HG02943 (cell line): Measurements from ENCODE around the gene TRMT6.

Experiments used
- ATAC-seq: cut with Tn5 transposase; IDR thresholded peaks from one replicate; pipeline ENCODE4 v1.9.1; 2021; ENCODE audit warnings: mild to moderate bottlenecking, low read depth, moderate library complexity; ENCODE audit not compliant: unreplicated experiment

The TRMT6 gene

DNA sequence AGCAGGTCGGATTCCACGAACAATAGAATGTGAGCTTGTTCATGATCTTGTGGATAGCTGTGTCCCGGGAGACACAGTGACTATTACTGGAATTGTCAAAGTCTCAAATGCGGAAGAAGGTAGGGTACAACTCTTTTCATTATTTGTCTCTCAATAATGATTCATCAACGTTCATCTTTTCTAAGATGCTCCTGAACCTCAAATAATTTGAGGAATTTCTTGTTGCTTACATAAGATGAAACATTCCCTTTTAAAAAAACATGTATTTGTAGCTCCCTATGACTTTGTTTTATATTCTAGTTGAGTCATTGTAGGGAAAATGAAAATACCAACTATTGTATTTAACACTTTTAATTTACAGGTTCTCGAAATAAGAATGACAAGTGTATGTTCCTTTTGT is 17.1 kb upstream of the TRMT6 start:
- no peak for ATAC-seq

DNA sequence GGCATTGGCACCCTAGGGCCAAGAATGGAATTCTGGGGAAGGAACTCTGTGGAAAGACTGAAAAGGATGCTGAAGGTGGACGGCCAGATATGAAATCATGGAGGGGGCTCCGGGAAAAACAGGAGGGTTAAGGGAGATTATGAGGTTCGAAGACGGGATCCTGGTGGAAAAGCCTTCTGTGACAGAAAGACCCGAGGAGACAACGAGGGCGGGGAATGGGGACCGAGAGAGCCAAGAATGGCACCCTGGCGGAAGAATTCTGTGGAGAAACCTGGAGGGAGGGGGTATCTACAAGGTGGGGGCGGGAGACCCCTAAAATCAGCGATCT is 426 bp downstream of the TRMT6 start:
- no peak for ATAC-seq

DNA sequence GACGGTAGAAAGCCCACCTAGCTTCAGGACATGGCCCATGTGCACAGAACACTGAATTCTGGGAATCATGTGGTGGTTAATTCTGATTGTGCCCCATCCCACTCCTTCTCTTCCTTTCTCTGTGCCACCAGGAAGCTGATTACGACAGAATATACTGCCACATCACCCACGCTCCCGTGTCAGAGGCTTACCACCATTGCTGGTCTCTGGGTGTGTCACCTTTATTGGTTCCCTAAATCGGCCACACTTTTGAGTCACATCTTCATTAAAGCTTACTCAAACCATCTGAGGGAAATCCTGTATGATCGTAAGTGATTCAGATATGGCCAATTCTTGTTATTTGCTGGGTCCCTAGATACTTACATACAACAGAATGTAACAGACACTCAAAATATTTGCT is 3.1 kb downstream of the TRMT6 start:
- ATAC-seq, result no peak

DNA sequence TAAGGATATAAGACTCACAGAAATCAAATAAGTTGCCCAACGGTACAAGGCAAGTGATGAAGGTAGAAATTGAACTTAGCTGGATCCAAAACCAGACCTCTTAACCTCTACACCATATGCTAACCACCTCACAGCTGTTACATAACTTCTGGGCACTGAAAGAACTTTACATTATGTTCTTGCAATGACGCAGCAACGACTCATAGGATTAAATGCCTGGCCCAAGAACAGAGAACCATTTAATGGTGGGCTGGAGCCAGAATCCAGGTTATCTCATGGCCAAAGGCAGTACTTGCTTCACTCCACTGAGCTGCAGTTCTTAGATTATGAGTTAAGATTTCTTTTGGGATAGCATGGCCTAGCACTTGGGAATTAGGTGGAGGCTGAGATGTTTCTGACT is 4.4 kb downstream of the TRMT6 start:
- no peak for ATAC-seq

DNA sequence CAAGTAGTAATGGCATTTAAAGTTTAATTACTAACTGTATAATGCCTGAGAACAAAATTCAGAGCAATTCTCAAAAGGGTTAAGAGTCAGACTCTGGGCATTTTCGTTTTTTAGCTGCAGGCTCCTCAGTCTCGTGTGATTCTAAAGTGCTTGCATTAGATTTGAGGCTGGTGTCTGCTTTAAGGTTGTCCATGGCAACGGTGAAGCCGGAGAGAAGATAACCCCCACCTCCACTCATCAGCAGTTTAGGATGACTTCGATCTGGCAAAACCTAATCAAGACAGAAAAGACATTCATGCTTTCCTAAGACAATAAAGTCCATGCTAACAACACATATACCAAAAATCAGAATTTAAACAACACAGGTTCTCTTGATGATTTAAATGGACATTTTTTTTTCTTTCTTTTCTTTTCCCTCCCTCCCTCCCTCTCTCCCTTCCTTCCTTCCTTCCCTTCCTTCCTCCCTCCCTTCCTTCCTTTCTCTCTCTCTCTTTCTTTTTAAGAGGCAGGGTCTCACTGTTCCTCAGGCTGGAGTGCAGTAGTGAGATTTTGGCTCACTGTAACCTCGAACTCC is 11.8 kb downstream of the TRMT6 start:
- no peak for ATAC-seq

DNA sequence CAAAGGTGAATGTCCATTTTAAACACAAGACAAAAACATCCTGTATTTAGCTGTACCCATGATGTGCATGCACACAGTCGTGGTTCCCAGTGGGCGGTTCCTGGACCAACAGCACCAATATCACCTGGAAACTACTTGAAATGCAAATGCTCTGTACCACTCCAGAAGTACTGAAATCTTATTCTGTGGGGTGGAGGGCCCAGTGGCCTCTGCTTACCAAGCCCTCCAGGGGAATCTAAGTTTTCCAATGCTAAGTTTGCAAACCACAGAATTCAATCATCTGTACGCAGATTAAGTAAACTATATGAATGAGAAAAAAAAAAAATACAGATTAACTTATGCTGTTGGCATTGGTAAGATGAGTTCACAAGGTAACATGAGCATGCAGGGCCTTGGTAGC is 14.1 kb downstream of the TRMT6 start:
- no peak for ATAC-seq

DNA sequence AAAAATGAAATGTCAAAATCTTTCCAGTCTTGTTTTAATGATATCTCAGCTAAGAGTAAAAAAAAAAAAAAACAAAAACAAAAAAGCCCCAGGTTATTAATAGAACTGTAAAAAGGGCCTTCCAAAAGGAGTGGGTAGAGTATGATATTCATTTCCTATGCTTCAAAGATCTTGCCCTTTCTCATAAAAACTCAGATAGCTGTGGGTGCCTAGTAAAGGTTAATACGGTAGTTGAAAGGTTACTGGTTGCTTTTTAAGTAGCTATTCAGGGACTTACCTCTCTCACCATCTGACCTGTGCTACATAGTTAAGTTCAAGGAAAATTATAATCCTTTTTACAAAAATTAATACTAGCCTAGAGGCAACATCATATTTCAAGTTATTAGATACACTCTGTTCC is 14.9 kb downstream of the TRMT6 start:
- ATAC-seq, result no peak

DNA sequence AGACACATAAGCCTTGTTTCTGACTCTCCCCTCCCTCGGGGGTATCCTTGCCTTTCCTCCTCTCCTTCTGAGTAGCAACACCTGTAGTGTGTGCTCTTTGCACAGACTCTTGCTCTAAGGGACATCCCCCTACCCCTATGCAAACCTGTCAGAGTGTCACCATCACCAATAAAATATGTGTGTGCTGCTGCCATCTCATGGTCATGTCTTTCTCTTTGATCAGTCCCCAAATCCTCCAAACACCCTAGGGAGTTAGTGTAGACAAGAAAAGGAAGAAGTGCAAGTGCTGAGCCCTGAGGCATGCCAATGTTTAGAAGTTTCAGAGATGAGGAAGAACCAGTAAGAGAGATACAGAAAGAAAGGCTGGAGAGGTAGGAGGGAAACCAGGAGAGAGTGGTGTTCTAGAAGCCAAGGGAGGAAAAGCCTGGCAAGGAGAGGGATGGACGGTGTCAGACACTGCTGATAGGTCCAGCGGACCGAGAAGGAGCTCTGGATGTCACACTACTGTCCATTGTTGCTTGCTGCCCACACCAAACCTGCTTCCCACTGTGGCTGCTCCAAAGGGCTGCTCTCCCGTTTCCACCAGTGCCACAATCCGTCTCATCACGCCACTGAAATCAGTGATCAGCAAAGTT is 16.4 kb downstream of the TRMT6 start:
- ATAC-seq, result no peak

DNA sequence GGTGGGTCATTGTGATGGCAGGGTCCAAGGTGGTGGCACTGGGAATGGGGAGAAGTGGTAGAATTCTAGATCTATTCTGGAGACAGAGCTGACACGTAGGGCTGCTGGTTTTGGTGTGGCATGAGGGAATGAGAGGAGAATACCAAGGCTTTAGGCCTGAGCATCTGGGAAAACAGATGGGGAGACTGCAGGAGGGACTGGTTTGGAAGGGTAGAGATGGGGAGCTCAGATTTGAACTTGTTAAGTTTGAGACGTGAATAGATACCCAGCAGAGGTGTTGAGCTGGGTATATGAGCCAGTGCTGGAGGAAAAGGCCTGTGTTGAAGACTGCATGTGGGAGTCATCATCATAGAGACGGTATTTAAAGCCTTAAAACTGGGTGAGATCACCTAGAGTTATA is 17.5 kb downstream of the TRMT6 start:
- no peak for ATAC-seq

DNA sequence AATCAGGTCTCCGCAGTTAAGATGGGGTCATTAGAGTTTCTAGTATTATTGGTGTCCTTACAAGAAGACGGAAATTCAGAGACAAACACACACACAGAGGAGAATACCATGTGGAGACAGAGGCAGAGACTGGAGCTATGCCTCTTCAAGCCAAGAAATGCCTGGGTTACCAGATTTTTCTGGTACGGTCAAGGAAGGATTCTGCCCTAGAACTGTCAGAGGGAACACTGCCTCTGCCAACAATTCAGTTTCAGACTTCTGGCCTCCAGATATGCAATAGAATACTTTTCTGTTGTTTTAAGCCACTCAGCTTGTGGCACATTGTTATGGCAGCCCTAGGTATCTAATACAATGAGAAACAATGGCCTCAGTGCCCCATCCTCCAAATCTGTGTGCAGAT is 18.9 kb downstream of the TRMT6 start:
- no peak for ATAC-seq

DNA sequence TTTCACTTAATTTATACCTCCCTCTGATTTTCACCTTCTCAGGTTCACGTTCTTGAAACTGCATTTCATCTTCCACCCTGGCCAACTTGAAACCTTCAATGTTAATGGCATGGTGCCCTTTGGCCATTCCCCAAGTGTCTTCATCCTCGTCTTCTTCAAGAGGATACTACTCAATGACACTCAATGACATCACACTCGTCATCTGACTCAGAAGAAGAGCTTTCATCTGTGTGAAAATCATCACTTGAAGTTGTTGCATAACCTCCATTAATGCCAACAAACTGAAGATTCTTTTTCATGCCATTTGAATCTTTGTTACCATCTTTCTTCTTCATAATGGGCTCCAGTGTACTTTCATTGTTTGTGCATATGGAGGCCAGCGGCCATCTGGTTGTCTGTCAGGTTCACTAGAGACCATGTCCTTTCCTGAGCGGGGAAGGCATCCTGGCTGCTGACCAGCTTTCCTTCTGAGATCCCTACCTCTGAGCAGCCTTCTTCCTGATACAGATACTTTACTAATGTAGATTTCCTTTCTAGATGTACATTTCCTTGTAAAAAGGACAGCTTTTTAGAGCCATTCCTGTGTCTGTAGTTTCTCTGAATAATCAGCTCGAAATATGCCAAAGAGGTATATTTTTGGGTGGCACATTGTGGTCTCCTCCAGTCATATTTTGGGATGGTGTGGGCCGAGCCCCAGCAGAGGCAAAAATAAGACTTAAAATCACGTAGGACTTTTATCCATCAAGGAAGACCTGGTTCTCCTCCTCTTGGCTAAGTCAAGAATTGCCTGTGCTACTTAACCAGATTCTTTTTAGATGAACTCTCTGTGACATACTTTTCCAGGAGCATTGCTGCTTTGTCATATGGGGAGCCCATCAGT is 21.3 kb downstream of the TRMT6 start:
- no peak for ATAC-seq

DNA sequence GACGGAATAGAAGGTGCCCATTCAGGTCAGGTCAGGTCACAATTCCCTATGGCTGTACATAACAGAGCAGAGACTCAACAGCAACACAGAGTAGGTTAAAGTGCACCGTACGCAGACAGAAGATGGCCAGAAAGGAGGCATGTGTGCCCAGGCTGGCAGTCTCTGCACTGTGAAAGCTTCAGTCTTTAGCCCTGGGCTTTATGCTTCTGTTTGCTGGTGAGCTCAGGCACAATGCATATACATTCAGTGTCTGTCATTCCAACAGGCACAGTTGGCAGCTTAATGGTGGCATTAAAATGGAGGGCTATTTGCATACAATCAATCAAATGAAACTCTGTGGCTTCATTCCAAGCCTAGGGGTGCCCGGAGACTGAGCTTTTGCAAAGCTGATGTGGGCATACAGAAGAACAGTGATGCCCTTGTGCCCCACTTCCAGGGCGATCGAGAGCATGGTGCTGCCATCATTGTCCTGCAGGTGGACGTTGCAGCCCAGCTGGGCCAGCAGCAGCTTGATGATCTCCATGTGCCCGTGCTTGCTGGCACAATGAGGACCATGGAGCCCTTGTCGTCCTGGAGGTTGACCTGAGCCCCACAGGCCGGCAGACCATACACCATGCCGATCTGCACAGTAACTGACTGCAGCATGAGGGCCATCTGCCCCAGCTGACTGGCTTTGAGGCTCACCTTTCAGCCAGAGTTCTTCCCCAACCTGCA is 22.4 kb downstream of the TRMT6 start:
- ATAC-seq, result no peak

DNA sequence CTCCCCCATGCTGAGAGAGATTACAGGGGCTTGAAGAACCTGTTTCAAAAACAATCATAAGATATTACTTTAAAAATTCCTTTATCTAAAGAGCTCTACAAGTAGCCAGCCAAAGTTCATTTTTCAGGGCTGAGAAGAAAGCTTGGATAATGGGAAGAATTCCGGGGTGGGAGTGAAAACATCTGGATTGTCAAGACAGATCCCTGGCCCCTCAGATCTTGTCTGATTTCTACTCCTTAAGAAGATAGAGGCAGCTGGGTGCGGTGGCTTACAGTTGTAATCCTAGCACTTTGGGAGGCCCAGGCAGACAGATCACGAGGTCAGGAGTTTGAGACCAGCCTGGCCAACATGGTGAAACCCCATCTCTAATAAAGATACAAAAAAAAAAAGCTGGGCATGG is 24.8 kb downstream of the TRMT6 start:
- ATAC-seq, result no peak

DNA sequence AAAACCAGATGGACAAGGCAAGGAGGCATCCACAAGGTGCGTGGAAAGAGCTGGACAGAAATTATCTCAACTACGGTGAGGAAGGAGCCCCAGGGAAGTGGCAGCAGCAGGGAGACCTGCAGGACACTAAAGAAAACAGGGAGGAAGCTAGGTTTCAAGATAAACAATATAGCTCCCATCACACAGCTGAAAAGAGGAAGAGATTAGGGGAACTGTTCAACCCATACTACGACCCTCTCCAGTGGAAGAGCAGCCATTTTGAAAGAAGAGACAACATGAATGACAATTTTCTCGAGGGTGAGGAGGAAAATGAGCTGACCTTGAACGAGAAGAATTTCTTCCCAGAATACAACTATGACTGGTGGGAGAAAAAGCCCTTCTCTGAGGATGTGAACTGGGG is 26.8 kb downstream of the TRMT6 start:
- ATAC-seq, result no peak

DNA sequence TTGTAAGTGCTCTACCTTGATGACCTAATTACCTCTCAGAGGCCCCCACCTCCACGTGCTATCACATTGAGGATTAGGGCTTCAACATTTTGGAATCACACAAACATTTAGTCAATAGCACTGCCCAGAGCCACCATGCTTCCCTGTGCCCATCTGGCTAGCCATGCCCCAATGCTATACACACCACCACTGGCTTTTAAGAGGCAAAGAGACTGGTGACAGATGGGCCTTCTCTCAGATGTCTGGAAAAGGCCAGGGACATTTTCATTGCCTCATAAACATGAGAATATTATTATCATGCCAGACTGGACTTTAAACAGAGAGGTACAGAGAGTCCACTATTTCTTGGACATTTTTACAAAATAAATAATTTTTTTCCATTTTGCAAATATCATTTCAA is 29.8 kb downstream of the TRMT6 start:
- ATAC-seq, result no peak

DNA sequence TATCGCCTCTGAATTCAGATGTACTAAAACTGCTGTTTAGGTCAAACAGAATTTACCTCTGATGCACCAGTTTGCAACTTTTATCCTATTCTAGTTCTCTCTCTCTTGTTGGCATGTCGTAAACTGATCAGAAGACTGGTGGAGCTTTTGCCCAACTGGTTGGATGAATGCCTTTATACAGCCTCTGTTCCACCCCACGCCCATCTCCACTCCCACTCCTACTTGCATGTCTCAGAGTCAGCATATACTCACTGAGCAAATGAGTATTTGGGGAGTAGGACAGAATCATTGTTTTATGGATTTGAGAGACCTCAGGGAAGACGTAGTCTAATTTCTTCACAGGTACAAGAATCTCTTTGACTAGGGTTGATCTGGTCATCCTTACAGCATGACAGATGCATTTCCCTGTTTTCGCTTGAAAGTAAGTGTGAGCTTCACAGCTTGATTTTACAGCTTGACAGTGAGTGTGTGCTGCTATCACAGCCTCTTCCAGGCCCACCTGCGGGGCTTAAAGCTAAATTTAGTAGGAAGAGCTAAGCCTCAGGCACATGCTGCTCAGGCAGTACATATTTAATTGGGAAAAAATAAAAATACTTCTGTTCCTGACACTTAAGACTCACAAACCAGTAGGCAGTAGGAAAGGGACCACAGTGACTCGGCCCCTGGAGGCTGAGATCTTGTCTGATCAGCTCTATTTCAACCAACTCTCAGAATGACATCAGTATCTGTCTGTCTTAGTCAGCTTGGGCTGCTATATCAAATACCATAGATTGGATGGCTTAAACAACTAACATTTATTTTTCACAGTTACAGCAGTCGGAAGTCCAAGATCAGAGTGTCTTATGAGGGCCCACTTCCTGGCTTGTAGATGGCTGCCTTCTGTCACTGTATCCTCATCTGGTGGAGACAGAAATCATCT is 30.4 kb downstream of the TRMT6 start:
- ATAC-seq, result no peak

DNA sequence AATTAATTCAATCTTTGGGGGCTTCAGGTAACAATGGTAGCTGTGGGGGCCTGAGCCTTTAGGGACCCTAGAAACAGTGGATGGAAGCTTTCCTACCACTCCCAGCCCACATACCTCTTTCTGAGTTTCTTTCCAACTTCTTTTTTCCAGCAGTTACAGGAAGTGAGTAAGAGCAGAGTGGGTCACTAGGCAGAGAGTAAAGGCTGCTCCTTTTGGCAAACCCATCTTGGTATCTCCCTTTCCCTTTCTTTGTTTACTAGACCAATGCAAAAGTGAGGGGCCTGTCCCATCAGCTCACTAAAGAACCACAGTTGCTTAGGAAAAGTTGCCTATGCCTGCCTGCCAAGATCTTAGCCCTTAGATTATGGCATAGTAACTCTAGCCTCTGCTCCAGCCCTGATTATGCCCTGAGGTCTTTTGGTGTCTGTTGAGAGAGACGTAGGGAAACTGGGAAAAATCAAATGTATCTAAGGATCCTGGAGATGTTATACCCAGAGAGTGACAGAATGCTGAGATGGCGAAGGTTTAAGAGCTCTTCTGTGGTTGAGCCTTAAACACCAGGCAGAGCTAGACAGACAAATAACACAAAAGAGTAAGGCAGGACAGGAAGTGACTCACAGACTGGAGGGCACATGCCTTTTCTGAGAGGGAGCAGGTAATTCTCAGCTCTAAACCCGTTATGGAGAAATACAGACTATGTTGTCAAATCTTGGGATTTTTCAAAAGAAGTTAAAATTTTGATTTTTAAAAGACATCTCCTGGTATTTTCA is 31.3 kb downstream of the TRMT6 start:
- no peak for ATAC-seq

DNA sequence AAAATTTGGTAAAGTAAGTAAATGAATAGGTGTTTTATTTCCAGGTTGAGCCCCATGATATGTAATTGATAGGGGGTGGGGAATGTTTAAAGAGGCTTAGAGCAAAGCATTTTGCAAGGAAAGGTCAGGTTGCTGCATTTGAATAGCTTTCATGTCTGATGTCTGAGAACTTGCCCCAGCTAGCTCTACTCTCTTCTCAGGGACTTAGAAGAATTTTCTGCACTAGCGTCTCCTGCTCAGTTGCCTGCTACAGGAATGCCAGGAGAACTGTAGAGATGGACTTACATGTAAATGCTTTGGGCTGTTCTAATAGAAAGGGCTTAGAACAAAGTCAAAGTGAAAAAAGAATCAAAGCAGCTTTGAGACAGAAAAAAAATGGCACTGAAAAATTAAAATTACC is 35.5 kb downstream of the TRMT6 start:
- no peak for ATAC-seq

DNA sequence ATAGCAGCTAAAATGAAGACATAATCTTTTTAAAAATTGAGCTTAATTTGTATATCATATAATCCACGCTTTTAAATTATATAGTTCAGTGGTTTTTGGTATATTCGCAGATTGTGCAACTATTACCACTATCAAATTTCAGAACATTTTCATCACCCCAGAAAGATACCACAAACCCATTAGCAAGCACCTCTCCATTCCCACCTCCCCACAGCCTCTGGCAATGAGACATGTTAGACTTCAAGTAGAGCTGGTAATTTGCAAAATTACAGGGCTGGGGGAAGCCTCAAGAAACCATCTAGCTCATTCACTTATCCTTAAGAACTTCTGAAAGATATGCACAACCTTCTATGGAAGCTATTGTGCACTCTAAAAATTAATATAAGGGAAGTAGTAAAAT is 37.2 kb downstream of the TRMT6 start:
- no peak for ATAC-seq

DNA sequence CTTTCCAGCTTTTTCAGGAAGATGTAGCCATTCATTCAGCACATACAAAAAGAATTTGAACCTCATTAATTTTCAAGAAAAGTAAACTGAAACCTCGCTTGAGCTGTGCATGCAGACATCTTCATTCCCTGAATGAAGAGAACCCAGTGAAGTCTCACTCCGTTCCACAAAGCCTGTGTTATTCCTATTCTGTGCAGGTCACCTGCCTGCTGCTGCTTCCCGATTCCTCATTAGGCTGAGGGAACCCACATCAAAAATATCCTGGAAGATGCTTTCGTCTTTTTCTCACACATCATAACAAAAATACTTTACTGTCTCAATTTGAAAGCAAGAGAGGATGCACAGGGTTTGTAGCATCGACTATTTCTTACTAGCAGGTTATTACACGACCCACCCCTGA is 40.1 kb downstream of the TRMT6 start:
- ATAC-seq, result no peak
